Inferior parietal cortex (tissue), 1 donor: Measurements from ENCODE around the gene TNXB.
"Not testable (repeated sequence)": the region's sequence is repeated elsewhere in the genome, so short reads cannot be mapped to it uniquely, and the experiment has no call there.

ENCODE experiments used
- DNase-seq: peaks from one replicate; pipeline ENCODE4 v3.0.0-alpha.2; 2016; ENCODE audit errors: extremely low spot score

TNXB gene

DNA sequence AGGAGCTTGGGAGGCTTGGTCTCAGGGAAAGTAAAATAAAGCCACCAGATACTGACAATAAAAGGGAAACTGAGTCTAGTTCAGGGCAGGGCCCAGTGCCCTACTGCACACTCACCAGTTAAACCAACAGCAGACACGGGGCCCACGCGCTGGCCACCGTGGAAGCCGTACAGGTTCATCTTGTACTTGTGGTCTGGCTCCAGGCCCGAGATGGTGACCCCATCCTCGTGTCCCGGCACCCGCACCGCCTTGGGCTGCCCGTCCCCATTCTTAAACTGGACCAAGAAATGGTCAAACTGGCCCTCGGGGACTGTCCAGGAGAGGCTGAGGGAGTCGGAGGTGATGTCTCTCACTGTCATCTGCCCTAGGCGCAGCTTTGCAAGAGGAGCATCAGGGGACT lies 44.4 kb downstream of the TNXB start:
- DNase-seq: no peak

DNA sequence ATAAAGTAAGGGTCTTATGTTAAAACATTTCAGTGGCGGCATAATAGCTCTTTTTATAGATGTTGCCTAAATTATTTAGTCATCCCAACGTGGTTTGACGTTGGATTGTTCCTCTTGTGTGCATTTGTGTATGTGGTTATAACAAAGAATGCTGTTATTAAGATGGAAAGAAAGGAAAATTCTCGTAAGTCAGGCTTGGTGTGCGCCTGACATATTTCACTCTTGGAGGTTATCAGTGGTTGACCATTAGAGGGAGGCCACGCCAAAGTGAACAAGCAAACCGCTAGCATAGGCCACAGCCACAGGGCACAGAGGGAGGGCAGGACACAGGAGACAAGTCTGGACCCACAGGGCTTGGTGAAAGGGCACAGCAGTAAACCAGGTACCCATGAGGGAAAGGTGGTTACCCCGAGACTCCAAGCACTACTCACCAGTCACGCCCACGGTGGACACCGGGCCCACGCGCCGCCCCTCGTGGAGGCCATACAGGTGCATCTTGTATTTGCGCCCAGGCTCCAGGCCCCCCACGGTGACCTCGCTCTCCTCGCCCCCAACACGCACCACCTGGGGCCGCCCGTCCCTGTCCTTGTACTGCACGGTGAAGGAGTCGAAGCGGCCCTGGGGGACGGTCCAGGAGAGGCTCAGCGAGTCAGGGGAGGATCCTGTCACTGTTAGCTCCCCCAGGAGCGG lies 48.0 kb downstream of the TNXB start:
- DNase-seq: no peak

DNA sequence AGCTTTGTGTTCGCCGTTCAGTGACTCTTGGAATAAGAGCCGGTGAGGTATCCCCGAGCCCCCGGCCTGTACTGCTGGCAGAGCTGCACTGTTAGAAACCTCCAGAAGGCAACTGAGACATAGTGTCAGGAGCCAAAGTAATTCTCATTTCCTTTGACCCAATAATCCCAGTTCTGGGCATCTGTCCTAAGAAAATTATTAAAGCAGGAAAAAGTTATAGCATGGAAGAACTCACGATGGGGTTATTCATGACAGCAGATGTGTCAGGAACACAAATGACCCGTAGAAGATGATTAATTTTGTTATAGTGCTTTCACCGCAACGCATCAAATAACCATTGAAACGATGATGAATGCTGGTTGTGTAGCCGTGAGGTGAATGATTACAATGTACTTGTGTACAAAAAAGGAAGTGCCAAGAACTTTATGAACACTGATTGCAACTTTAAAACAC lies 50.6 kb downstream of the TNXB start:
- no peak for DNase-seq

DNA sequence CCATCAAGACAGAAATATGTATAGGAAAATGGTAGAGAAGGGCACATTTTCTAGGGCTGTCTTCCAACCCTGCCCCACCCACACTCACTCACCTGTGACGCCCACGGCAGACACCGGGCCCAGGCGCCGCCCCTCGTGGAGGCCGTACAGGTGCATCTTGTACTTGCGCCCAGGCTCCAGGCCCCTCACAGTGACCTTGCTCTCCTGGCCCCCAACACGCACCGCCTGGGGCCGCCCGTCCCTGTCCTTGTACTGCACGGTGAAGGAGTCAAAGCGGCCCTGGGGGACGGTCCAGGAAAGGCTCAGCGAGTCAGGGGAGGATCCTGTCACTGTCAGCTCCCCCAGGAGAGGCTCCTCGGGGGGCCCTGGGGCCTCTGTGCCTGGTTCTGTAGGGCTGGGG lies 51.2 kb downstream of the TNXB start:
- DNase-seq: no peak

DNA sequence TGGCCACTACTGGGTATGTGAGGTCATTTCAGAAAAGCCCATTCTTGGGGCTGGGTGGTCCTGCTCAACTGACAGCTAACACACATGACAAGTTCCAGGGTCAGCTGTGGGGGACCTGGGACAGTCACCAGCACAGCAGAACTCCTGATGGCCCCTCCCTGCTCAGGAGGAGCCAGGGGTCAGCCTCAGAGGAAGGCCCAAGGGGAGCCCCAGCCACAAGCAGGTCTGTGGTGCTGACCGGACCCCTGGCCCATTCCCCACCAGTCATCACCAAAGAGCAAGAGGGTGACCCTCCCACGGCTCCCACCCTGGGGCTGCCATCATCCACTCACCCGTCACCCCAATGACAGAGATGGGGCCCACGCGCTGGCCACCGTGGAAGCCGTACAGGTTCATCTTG lies 52.9 kb downstream of the TNXB start:
- DNase-seq: no peak

DNA sequence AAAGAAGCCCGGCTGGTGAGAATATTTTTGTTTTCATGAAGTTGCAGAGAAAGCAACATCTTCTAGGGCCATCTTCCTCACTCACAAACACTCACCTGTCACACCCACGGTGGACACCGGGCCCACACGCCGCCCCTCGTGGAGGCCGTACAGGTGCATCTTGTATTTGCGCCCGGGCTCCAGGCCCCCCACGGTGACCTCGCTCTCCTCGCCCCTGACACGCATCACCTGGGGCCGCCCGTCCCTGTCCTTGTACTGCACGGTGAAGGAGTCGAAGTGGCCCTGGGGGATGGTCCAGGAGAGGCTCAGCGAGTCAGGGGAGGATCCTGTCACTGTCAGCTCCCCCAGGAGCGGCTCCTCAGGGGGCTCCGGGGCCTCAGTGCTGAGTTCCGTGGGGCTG lies 53.4 kb downstream of the TNXB start:
- not testable (repeated sequence) for DNase-seq

DNA sequence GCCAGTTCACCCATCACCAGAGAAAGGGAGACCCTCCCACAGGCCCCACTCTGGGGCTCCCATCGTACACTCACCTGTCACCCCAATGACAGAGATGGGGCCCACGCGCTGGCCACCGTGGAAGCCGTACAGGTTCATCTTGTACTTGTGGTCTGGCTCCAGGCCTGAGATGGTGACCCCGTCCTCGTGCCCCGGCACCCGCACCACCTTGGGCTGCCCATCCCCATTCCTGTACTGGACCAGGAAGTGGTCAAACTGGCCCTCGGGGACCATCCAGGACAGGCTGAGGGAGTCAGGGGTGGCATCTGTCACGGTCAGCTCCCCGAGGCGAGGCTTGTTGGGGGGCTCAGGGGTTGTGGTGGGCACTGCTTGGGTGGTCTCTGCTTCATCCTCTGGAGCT lies 55.8 kb downstream of the TNXB start:
- DNase-seq: not testable (repeated sequence)

DNA sequence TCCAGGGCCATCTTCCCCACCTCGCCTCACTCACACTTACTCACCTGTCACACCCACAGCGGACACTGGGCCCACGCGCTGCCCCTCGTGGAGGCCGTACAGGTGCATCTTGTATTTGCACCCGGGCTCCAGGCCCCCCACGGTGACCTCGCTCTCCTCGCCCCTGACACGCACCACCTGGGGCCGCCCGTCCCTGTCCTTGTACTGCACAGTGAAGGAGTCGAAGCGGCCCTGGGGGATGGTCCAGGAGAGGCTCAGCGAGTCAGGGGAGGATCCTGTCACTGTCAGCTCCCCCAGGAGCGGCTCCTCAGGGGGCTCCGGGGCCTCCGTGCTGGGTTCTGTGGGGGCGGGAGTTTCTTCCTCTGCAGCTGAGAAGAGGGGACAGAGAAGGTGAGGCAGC lies 56.5 kb downstream of the TNXB start:
- DNase-seq: not testable (repeated sequence)

DNA sequence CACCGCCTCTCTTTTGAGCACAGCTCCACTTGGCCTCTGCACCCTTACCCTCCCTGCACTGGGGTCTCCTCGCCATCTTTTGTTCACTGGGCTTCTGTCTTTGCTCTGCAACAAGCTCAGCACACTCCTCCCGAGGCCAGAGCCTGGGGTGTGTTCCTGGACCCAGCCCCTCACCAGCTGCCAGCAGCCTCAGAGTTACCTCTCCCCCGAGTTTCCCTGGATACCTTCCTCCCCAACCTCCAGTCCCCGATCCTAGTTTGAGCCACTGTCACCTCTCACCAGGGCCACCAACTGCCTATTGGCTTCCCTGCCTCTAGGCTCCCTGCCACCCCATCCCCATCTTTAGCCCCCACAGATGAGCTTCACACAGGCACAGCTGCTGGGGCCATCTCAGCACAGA lies 58.6 kb downstream of the TNXB start:
- no peak for DNase-seq

DNA sequence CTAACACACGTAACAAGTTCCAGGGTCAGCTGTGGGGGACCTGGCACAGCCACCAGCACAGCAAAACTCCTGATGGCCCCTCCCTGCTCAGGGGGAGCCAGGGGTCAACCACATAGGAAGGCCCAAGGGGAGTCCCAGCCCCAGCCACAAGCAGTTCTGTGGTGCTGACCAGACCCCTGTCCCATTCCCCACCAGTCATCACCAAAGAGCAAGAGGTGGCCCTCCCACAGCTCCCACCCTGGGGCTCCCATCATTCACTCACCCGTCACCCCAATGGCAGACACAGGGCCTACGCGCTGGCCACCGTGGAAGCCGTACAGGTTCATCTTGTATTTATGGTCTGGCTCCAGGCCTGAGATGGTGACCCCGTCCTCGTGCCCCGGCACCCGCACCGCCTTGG lies 59.4 kb downstream of the TNXB start:
- DNase-seq: not testable (repeated sequence)

DNA sequence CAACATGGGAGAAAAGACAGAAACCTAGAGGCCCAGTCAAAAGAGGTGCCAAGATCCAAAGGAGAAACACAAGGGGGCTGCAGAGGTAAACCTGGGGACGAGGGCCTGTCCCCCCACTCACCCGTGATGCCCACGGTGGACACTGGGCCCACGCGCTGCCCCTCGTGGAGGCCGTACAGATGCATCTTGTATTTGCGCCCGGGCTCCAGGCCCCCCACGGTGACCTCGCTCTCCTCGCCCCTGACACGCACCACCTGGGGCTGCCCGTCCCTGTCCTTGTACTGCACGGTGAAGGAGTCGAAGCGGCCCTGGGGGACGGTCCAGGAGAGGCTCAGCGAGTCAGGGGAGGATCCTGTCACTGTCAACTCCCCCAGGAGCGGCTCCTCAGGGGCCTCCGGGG lies 60.0 kb downstream of the TNXB start:
- not testable (repeated sequence) for DNase-seq

DNA sequence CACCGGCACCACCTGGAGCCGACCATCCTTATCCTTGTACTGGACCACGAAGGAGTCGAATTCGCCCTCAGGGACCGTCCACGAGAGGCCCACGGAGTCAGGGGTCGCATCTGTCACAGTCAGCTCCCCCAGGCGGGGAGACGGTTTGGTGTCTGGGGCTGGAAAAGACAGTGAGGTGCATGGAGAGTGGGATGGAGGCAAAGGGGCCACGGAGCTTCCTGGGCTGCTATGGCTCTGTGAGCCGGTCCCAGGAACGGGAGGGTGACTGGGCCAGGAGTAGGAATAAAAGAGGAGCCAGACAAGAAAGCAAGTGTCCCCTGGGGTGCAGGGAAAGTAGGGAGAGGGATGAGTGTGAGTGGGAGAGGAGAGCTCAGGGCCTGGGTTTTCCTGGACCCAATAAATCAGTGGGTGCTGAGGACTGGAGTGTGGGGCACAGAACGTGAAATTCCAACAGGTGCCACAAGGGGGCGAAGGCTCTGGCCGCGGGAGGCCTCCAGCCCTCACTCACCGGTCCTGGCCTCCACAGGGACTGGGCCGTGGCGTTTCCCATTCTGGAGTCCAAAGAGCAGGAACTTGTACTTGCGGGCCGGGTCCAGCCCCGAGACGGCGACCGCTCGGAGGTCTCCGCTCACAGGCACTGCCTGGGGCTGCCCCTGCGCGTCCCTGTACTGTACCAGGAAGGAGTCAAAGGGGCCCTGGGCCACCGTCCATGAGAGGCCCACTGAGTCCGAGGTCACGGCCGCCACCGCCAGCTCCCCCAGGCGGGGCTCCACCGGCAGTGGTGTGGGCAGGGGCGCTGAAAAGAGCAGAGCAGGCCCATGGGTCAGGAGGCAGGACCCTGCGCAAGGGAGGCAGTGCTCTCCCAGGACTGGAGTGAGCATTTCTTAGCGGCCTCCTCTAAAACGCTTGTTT lies 61.0 kb downstream of the TNXB start:
- peak; percentile 64 for DNase-seq

DNA sequence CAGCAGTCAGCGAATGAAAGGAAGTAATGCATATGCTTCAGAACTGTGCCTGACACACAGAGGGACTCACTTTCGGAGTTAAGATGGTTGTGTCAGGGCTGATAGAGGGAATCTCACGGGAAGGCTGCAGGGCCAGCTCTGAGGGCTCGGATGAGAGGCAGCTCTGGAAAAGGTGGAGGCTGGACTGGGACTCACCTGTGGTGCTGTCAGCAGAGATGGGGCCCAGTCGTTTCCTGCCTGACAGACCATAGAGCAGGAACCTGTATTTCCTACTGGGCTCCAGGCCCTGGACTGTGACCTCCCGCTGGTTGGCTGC lies 61.6 kb downstream of the TNXB start:
- DNase-seq: no peak

DNA sequence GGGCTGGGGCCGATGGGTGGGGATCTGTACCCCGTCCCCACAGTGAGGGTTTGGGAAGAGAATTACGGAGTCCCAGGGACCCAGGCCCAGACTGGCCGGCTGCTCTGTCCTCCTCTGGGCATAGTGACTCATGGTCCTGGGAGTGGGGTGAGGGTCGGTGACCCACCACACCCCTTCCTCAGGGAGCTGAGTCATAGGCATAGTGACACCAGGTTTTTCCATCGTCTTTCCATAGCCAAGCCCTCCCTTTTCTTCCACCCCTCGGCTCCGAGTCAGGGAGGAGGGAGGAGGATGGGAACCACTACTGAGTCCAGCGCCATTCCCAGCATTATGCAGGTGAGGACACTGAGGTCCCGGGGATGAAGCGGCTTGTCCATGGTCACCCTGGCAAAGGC lies 62.1 kb downstream of the TNXB start:
- DNase-seq: no peak

DNA sequence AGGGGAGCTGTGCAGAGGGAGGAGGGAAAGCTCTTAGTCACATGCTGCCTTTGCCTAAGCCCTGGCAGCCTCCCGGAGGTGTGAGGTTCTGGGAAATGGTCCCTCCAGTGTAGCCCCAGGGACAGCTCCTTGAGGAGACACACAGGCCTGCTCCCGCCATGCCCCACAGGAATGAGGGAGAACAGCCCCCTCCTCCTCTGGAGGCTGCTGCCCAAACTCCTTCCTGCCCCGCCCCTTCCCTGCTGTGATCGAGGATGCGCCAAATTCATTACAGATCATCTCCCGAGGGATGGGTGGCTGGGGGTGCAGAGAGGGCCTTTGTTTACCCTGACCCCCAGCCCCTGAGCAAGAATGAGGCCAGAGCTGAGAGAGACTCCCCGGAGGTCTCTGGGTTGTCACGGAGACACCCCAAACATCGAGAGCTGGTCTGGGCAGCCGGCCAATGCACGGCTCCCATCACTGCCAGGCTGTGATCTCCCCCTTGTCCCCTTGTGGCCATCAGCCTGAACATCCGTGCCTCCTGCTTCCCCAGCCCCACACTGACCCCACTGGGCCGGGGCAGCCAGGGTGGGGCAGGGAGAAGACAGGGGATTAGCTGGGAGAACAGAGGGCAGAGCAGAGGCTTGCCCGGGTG lies 62.6 kb downstream of the TNXB start:
- no peak for DNase-seq

DNA sequence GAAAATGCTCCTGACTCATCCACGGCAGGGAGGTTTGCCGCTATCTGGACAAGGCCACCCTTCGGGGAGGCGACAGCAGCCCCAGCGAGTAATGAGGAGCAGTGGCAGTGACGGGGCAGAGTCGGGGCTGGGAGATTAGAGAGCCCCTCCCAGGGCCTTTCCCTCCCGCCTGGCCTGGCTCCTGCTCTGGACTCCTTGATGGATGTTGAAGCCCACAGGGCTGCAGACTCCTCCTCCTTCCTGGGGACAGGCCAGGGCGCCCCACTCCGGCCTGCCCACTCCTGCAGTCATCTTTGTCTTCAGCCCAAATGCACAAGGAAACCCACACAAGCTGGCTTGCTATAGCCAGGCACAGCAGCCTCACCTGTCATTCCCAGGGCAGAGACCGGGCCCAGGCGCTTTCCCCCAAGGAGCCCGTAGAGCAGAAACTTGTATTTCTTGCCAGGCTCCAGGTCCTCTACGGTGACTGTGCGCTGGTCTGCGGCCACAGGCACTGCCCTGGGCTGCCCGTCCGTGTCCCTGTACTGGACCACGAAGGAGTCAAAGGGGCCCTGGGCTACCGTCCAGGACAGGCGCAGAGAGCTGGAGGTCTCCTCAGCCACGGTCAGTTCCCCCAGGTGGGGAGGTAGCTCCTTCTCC lies 63.2 kb downstream of the TNXB start:
- DNase-seq: no peak

DNA sequence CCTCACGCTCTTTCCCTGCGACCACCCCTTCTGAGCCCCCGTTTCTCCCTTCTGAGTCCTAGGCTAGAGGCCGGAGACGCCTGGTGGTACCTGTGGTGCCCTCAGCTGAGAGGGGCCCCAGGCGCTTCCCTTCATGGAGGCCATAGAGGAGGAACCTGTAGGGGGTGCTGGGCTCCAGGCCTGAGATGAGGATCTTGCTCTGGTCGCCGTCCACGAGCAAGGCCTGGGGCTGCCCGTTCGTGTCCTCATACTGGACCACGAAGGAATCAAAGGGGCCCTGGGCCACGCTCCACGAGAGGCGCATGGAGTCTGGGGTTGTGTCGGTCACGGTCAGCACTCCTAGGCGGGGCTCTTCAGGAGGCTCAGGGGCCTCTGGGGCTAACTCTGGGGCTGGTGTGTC lies 64.2 kb downstream of the TNXB start:
- DNase-seq: not testable (repeated sequence)

DNA sequence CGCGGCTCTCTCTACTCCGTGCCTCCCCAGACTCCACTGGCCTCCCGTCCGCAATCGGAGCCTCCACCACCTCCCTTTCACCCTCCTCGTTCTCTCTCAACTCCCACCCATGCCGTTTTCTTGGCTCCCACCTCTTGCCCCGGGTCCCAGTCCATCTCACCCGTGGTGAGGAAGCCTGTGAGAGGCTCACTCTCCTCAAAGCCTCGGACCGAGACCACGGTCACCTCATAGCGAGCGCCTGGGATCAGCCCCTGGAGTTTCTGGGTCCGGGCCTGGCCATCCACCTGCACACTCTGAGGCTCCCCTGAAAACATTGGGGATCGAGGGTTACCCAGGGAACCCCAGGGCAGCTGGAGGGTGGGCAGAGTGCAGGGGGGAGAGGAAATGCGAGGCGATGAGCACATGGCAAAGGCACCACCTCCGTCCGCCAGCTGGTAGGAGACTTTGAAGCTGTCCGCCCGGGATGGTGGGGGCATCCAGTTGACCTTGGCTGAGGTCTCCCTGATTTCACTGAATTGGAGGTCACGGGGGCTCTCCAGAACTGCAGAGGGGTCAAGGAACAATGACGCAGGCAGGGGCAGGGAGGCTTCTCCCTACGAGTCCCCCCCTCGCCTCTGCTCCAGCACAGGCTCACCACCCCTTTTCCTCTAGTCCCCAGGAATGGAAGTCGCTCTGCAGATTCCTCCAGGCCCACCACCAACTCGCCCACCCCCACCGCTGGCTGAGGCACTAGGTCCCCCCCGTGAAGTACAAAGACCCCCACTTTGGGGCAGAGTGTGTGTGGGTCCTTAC lies 65.4 kb downstream of the TNXB start:
- DNase-seq: not testable (repeated sequence)

DNA sequence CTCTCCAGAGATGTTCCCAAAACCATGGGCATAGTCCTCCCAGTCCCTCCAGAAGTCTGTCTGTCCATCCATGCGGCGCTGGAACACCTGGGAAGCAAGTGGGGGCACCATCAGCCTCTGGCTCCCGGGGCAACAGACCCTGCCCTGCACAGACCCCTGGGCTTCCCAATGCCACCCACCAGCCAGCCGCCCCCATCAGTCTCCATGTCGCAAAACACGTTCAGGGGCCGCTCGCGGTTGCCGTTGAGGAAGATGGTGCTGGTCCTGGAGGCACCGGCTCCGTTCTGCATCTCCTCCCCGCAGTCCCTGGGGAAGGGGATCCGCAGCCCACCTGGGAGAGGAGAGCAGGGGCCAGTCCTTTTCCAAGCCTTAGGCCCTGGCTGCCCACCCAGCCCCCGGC lies 66.9 kb downstream of the TNXB start:
- DNase-seq: not testable (repeated sequence)

DNA sequence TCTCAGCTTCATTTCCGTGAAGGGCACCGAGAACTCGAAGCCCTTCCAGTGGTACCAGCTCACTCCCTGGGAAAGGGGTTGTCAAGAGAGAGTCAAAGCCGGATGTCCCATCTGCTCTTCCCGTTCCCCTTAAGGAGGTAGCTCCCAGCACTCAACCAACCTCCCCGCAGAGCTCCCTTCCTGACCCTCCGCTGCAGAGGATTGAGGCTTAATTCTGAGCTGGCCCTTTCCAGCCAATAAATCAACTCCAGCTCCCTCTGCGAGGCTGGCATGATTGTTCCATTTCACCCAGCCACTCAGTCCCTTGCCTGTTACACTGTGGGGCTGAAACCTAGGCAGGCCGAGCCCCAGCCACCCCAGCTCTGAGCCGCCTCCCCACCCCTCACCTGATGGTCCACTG lies 67.8 kb downstream of the TNXB start:
- DNase-seq: not testable (repeated sequence)

DNA sequence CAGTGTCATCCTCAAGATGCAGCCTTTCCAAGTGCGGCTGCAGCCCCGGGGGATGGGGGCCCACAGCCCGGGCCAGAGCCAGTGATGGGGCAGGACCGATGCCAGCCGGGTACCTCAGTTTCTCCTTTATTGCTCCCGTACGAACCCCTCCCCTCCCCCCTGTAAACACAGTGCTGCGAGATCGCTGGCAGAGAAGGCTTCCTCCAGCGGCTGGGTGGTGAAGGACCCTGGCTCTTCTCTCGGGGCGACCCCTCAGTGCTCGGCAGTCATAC lies 68.2 kb downstream of the TNXB start:
- DNase-seq: not testable (repeated sequence)
